IPS DF 6.9 (cell line): ENCODE measurements around the gene CFH.
"Not testable (repeated sequence)": the region's sequence is repeated elsewhere in the genome, so short reads cannot be mapped to it uniquely, and the experiment has no call there.

Source experiments
- DNase-seq: peaks from one replicate; pipeline ENCODE4 v3.0.0-alpha.2; 2013; ENCODE audit warnings: low read depth, low spot score
- H3K27ac ChIP-seq: one replicate; pipeline ENCODE4 v1.5.1; 2013; ENCODE audit warnings: low read length, control low read depth
- H3K27me3 ChIP-seq: 2 replicates; pipeline ENCODE4 v1.6.1; 2013; ENCODE audit warnings: mild to moderate bottlenecking, low read length; ENCODE audit not compliant: control insufficient read depth, insufficient read depth
- H3K36me3 ChIP-seq: 2 replicates; pipeline ENCODE4 v1.6.1; 2013; ENCODE audit warnings: low read length; ENCODE audit not compliant: control insufficient read depth, insufficient read depth
- H3K4me1 ChIP-seq: 2 replicates; pipeline ENCODE4 v1.6.1; 2013; ENCODE audit warnings: low read length; ENCODE audit not compliant: control insufficient read depth, insufficient read depth
- H3K4me3 ChIP-seq: 2 replicates; pipeline ENCODE4 v1.5.1; 2013; ENCODE audit warnings: mild to moderate bottlenecking, low read length
- H3K9me3 ChIP-seq: 2 replicates; pipeline ENCODE4 v1.6.1; 2013; ENCODE audit warnings: low read length, inconsistent platforms; ENCODE audit not compliant: control insufficient read depth, insufficient read depth
- WGBS: extraction: QIAGEN DNeasy Blood & Tissue Kit; methylation state at CpG from one replicate; pipeline ENCODE4 v1.1.7; 2013; ENCODE audit warnings: mixed read lengths, missing lambda C conversion rate; ENCODE audit not compliant: insufficient read length, insufficient coverage; 5-methylcytosine and 5-hydroxymethylcytosine counted together

Gene CFH

DNA sequence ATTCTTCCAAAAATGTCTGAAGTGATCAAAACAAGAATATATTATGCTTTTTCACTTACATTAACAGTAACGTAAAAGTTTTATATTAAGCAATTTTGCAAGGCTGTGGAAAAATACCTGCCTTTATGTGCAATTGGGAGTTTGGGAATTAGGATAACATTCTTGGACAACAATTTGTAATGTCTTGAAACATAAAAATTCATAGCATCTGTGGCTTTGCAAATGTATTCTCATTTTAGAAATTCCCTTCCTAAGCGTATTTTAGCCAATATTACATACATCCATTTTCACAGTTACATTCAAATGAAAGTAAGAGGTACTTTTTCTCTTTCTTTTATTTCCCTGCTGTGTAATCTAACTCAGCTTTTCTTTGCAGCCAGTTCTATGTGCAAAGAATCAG lies 13.4 kb upstream of the CFH start:
- Histone ChIP-seq H3K36me3 (no peaks in the 10 kb centered on the region), H3K27ac (no peak overlapping the region), H3K9me3 (no peaks in the 10 kb centered on the region), H3K4me1 (no peaks in the 10 kb centered on the region), H3K27me3 (no peaks in the 10 kb centered on the region), H3K4me3 (no peak overlapping the region)
- WGBS = no CpG with 5 or more reads among the region's 2 CpGs
- no peak for DNase-seq

DNA sequence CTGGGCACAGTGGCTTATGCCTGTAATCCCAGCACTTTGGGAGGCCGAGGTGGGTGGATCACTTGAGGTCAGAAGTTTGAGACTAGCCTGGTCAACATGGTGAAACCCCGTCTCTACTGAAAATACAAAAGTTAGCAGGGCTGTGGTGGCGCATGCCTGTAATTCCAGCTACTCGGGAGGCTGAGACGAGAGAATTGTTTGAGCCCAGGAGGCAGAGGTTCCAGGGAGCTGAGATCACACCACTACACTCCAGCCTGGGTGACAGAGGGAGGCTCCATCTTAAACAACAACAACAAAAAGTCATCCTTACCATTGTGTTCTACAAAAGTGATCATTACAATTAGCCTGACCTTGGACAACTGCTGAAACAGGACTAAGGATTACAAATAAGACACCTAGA lies 12.6 kb upstream of the CFH start:
- not testable (repeated sequence) for H3K27me3 ChIP-seq, H3K36me3 ChIP-seq, DNase-seq, H3K27ac ChIP-seq, H3K4me1 ChIP-seq, H3K4me3 ChIP-seq, H3K9me3 ChIP-seq
- no CpG with 5 or more reads among the region's 5 CpGs for WGBS

DNA sequence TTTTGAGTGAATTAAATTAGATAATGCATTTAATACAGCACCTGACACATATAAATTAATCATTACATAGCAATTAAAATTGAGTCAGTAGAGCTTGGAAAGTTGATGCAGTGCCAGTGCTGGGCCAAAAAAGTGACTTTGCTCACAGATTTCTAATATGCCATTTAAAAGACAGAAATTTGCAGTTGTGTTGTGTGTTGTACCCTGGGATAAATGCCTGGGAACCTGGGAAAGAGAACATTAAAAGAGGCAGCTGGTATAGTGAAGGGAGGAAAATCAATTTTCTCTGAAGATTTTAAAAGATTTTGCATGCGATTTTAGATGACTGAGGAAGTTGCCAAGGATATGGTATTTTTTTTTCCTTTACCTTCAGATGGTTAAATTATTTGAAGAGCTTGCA lies 10.9 kb upstream of the CFH start:
- Histone ChIP-seq H3K27ac (no peak overlapping the region), H3K36me3 (no peaks in the 10 kb centered on the region), H3K4me1 (no peaks in the 10 kb centered on the region), H3K4me3 (no peak overlapping the region), H3K27me3 (no peaks in the 10 kb centered on the region), H3K9me3 (no peaks in the 10 kb centered on the region)
- no CpG with 5 or more reads among the region's 1 CpG for WGBS
- DNase-seq = no peak

DNA sequence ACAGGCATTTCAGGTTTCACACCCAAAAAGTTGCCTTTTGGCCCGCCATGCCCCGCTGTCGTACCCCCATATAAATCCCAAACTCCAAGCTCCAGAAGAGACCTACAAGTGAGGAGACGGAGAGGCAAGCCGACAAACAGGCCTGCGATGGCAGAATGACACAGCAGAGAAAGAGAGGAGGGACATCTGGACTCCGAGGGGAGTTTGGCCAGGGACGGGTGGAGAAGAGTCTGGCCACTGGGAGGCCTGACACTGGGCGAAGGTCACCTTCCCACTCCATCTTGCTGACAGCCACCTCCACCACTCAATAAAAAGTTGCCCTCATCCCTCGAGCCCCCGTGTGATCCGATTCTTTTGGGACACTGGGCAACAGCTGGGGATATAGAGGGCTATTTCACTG lies 1.9 kb upstream of the CFH start:
- Histone ChIP-seq H3K36me3 (no peaks in the 10 kb centered on the region), H3K4me3 (no peak overlapping the region), H3K27ac (no peak overlapping the region), H3K27me3 (no peaks in the 10 kb centered on the region), H3K4me1 (no peaks in the 10 kb centered on the region), H3K9me3 (no peaks in the 10 kb centered on the region)
- no CpG with 5 or more reads among the region's 12 CpGs for WGBS
- DNase-seq = no peak

DNA sequence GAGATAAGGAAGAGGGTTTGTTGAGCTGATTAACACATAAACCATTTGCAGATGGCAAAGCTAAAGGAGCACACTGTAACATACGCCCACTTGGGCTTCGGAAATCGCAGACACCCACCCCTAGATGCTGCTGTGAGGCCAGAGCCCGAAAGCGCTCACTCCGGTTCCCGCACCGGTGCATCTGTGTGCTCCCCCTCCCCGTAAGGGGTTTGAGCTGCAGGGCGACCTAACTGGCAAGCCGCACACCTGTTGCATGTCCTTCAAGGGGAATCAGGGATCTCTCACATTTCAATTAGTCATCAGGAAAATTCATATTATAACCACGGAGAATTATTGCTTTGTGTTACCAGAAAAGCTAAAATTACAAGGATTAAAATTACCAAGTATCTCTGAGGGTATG lies 1.4 kb upstream of the CFH start:
- H3K4me3 ChIP-seq = no peak overlapping the region
- WGBS = no CpG with 5 or more reads among the region's 12 CpGs

DNA sequence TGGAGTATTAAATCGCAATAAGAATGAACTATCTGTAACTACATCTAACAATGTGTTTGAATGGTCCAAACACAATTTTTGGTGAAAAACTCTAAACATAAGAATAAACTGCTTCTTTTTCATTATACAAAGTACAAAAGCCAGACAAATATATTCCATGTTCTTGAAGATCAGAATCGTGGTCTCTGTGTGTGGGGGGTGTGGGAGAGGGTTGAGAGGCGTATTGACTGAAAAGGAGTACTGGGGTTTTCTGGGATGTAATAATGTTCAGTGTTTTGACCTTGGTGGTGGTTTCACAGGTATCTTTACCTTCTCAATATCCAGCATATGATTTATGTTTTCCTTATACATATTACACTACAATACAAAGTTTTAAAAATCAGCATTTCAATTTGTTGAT lies 764 bp upstream of the CFH start:
- WGBS = no CpG with 5 or more reads among the region's 3 CpGs
- H3K27ac ChIP-seq = no peak overlapping the region
- no peak overlapping the region for H3K4me3 ChIP-seq
- no peaks in the 10 kb centered on the region for H3K36me3 ChIP-seq
- no peaks in the 10 kb centered on the region for H3K9me3 ChIP-seq
- DNase-seq = no peak
- H3K27me3 ChIP-seq = no peaks in the 10 kb centered on the region
- H3K4me1 ChIP-seq = no peaks in the 10 kb centered on the region

More for the DNA sequence above, 1.4 kb upstream of the CFH start:
- no peak for DNase-seq
- no peaks in the 10 kb centered on the region for H3K36me3 ChIP-seq
- H3K27me3 ChIP-seq = no peaks in the 10 kb centered on the region
- no peaks in the 10 kb centered on the region for H3K4me1 ChIP-seq
- H3K9me3 ChIP-seq = no peaks in the 10 kb centered on the region
- H3K27ac ChIP-seq = no peak overlapping the region

DNA sequence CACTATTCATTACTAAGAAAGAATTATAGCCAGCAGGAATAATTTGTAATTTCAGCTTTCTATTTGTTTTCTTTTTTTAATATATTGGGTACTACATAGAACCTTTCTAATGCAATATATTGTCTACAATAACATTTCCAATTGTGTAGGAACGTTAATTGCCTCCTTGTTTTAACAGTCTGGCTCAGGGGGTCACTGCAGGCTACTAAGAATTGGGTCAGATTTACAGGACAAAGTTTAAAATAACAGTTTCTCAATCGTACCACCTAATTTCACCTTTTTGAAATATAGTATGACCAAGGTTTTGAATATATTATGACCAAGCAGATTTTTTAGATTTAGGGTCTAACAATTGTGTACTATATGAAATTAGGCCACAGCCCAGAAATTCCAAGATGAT lies 2.4 kb downstream of the CFH start:
- Histone ChIP-seq H3K27ac (no peak overlapping the region), H3K9me3 (no peaks in the 10 kb centered on the region), H3K27me3 (no peaks in the 10 kb centered on the region), H3K36me3 (no peaks in the 10 kb centered on the region), H3K4me1 (no peaks in the 10 kb centered on the region), H3K4me3 (no peak overlapping the region)
- WGBS = no CpG with 5 or more reads among the region's 2 CpGs
- no peak for DNase-seq

DNA sequence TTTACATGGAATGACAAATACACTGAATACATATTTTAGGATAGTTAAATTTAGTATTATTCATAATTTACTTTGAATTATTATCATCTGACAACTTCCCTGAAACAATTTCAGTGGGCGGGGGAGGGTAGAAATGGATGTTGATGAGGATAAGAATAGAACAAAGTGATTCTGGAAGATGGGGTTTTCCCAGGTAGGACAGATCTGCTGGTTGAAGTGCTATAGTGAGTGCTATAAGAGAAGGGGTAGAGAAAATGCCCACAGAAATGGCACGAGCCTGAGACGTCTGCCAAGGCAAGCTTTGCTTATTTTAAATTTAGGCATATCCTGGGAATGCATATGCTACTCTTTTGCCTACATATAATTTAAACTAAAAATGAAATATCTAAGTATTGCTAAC lies 3.2 kb downstream of the CFH start:
- DNase-seq = no peak
- H3K27ac ChIP-seq = no peak overlapping the region
- H3K36me3 ChIP-seq = no peaks in the 10 kb centered on the region
- H3K27me3 ChIP-seq = no peaks in the 10 kb centered on the region
- no peak overlapping the region for H3K4me3 ChIP-seq
- WGBS = no CpG with 5 or more reads among the region's 3 CpGs
- H3K9me3 ChIP-seq = no peaks in the 10 kb centered on the region
- H3K4me1 ChIP-seq = no peaks in the 10 kb centered on the region

DNA sequence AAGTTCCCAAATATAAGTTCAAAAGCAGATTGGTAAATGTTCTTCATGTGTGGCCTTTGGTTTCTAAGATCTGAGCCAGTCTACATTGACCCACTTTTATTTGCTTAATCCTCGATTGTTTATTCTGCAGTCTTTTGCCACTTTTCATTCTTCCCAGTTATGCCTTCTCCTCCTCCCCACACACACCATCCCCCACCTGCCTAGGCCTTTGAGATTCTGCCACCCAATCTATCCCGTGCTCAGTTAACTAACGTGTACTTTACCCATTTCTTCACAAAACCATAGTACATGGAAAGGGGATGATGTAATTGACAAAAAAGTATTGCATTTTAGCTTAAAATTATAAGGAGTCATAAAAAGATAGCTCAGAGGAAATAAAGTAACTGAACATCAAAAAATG lies 3.7 kb downstream of the CFH start:
- H3K36me3 ChIP-seq = no peaks in the 10 kb centered on the region
- no peaks in the 10 kb centered on the region for H3K27me3 ChIP-seq
- no CpG with 5 or more reads among the region's 3 CpGs for WGBS
- no peak overlapping the region for H3K27ac ChIP-seq
- no peaks in the 10 kb centered on the region for H3K9me3 ChIP-seq
- no peaks in the 10 kb centered on the region for H3K4me1 ChIP-seq
- no peak for DNase-seq
- H3K4me3 ChIP-seq = no peak overlapping the region

DNA sequence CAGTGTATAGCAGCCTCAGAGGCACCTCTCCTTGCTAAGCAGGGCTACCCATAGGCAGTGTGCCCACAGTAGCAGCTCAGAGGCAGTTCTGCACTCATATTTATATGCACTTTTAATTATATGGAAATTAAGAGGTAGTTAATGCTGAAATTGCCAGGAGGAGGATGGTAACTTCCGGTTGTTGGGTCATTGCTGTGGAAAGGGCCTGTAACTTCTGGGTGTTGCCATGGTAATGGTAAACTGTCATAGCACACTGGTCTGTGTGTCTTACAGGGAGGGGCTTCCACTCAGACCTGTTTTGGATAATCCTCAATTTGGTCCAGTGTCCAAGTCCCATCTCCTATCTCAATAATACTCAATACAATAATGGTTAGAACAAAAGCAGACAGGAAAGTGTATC lies 7.6 kb downstream of the CFH start:
- Histone ChIP-seq H3K27ac (no peak overlapping the region), H3K4me3 (no peak overlapping the region), H3K36me3 (no peaks in the 10 kb centered on the region), H3K27me3 (no peaks in the 10 kb centered on the region), H3K4me1 (no peaks in the 10 kb centered on the region), H3K9me3 (no peaks in the 10 kb centered on the region)
- no peak for DNase-seq
- no CpG with 5 or more reads among the region's 1 CpG for WGBS

DNA sequence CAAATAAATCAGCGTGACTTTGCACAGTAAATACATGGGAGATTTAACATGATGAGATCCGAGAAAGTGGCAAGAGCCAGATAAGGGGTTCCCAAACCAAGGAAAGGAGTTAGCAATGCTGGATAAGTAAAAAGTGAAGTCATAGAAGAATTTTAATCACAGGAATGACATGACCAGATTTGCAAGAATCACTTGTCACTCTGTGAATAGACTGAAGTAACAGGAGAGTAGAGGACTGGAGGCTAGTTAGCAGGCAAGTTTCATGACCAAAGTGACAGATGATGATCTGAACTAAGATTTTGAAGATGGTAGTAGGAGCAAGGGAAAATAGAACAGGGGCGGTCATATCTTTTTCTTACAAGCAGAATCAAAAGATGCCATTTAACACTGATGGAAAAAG lies 8.4 kb downstream of the CFH start:
- no peaks in the 10 kb centered on the region for H3K4me1 ChIP-seq
- no peak overlapping the region for H3K27ac ChIP-seq
- no peak overlapping the region for H3K4me3 ChIP-seq
- no CpG with 5 or more reads among the region's 3 CpGs for WGBS
- no peak for DNase-seq
- no peaks in the 10 kb centered on the region for H3K9me3 ChIP-seq
- no peaks in the 10 kb centered on the region for H3K27me3 ChIP-seq
- no peaks in the 10 kb centered on the region for H3K36me3 ChIP-seq
